Measurements from ENCODE around the gene UGT1A10. TPM values are rescaled to one million over a fixed set of nuclear protein-coding genes. Genes with fewer than 3 reads are reported as not detected.

UGT1A10 gene
- total RNA-seq, 1 experiment from 2014 or later, result 1.0 TPM

DNA sequence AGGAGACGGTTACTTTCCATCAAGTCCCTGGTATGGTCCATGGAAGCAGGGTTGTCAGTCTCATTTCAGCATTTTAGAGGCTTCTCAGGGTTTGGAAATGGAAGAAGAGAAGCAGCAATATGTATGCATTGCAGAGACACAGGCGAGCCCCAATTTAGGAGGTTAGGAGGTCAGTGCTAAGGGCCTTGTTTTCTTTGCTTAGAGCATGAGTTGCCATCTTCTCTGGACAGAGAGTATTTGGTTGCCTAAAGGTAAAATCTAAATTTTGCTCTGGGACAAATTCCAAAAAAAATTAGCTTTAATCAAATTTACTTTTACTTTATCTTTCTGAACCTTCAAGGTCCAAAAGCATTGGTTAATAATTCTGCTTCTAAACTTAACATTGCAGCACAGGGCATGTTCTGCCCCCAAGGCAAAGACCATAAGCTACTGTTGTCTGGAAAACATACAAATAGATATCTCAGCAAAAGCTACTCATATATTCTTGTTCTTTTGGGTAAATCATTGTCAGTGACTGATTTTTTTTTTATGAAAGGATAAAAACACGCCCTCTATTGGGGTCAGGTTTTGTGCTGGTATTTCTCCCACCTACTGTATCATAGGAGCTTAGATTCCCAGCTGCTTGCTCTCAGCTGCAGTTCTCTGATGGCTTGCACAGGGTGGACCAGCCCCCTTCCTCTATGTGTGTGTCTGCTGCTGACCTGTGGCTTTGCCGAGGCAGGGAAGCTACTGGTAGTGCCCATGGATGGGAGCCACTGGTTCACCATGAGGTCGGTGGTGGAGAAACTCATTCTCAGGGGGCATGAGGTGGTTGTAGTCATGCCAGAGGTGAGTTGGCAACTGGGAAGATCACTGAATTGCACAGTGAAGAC, 35.3 kb downstream of the UGT1A10 start, which contains the start of gene UGT1A9:
Gene UGT1A9 (plus strand): TSS at position 609 of the 872 bp plus-strand sequence. CDS start 37 bp downstream, at position 646.
- H3K36me3 Mint-ChIP-seq (ENCODE audit: insufficient read depth, unreplicated experiment), result no peaks in the 10 kb centered on the region
- intact Hi-C loops (cut with micrococcal nuclease; ENCODE audit: unreplicated experiment), result no loop called here
- no peaks in the 10 kb centered on the region for H3K4me1 ChIP-seq
- no peaks in the 10 kb centered on the region for H3K36me3 ChIP-seq (ENCODE audit: control insufficient read depth, insufficient read depth, low read length)
- H3K9me3 ChIP-seq, result no peaks in the 10 kb centered on the region
- no peak within 1 kb of the TSS for H3K4me3 ChIP-seq (ENCODE audit: low read depth, low read length)
- no peak within 1 kb of the TSS for H3K27ac Mint-ChIP-seq (ENCODE audit: unreplicated experiment)
- H3K27me3 Mint-ChIP-seq (ENCODE audit: insufficient read depth, unreplicated experiment), result no peaks in the 10 kb centered on the region
- H3K9me3 Mint-ChIP-seq (ENCODE audit: unreplicated experiment), result no peaks in the 10 kb centered on the region
- H3K4me1 Mint-ChIP-seq (ENCODE audit: low read depth, unreplicated experiment), result no peaks in the 10 kb centered on the region
- no peak within 1 kb of the TSS for H3K4me3 Mint-ChIP-seq (ENCODE audit: unreplicated experiment)
- ChIA-PET CTCF (no interaction called here), POLR2A (no interaction called here)
- TF ChIP-seq, protein P1, sequence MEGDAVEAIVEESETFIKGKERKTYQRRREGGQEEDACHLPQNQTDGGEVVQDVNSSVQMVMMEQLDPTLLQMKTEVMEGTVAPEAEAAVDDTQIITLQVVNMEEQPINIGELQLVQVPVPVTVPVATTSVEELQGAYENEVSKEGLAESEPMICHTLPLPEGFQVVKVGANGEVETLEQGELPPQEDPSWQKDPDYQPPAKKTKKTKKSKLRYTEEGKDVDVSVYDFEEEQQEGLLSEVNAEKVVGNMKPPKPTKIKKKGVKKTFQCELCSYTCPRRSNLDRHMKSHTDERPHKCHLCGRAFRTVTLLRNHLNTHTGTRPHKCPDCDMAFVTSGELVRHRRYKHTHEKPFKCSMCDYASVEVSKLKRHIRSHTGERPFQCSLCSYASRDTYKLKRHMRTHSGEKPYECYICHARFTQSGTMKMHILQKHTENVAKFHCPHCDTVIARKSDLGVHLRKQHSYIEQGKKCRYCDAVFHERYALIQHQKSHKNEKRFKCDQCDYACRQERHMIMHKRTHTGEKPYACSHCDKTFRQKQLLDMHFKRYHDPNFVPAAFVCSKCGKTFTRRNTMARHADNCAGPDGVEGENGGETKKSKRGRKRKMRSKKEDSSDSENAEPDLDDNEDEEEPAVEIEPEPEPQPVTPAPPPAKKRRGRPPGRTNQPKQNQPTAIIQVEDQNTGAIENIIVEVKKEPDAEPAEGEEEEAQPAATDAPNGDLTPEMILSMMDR (IDR thresholded peaks at IDR 0.05; ENCODE audit: insufficient read depth in 1 of 2, low read depth in 1 of 2, low read length in 1 of 2, severe bottlenecking in 1 of 2, unreplicated experiment in 1 of 2), result no peak
- no peaks in the 10 kb centered on the region for H3K27me3 ChIP-seq (replicated peaks; ENCODE audit: control insufficient read depth, insufficient read depth, low read length)
- no TSS peak for BruUV-seq (replicated peaks)
- no peak for DNase-seq

DNA sequence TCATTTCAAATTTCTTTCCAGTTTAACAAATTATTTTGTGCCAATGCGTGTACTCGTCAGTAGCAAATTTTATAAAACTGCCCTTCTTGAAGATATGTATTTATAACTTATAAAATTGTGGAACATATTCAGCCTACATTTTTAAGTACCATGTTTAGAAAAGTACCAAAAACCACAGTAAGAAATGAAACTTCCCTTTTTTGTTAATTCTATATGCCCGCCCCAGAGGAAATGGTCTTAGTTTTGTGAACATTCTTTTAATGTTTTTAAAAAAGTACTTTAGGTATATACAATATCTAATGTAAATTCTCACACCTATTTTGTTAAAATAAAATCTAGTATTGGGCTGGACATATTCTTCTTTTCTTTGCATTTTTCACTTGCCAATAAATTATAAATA, 36.6 kb downstream of the UGT1A10 start:
- H3K27me3 Mint-ChIP-seq (ENCODE audit: insufficient read depth, unreplicated experiment), result no peaks in the 10 kb centered on the region
- no peaks in the 10 kb centered on the region for H3K4me1 Mint-ChIP-seq (ENCODE audit: low read depth, unreplicated experiment)
- Histone ChIP-seq H3K9me3 (no peaks in the 10 kb centered on the region), H3K27me3 (replicated peaks; ENCODE audit: control insufficient read depth, insufficient read depth, low read length) (no peaks in the 10 kb centered on the region), H3K36me3 (ENCODE audit: control insufficient read depth, insufficient read depth, low read length) (no peaks in the 10 kb centered on the region), H3K4me3 (ENCODE audit: low read depth, low read length) (no peak overlapping the region), H3K4me1 (no peaks in the 10 kb centered on the region)
- no peak overlapping the region for H3K27ac Mint-ChIP-seq (ENCODE audit: unreplicated experiment)
- CTCF ChIA-PET, result no interaction called here
- TF ChIP-seq, protein P1 (IDR thresholded peaks at IDR 0.05; ENCODE audit: insufficient read depth in 1 of 2, low read depth in 1 of 2, low read length in 1 of 2, severe bottlenecking in 1 of 2, unreplicated experiment in 1 of 2), result no peak
- DNase-seq, result no peak
- H3K9me3 Mint-ChIP-seq (ENCODE audit: unreplicated experiment), result no peaks in the 10 kb centered on the region
- POLR2A ChIA-PET, result no interaction called here
- no TSS peak for BruUV-seq (replicated peaks)
- H3K36me3 Mint-ChIP-seq (ENCODE audit: insufficient read depth, unreplicated experiment), result no peaks in the 10 kb centered on the region
- intact Hi-C loops (cut with micrococcal nuclease; ENCODE audit: unreplicated experiment), result no loop called here
- no peak overlapping the region for H3K4me3 Mint-ChIP-seq (ENCODE audit: unreplicated experiment)

DNA sequence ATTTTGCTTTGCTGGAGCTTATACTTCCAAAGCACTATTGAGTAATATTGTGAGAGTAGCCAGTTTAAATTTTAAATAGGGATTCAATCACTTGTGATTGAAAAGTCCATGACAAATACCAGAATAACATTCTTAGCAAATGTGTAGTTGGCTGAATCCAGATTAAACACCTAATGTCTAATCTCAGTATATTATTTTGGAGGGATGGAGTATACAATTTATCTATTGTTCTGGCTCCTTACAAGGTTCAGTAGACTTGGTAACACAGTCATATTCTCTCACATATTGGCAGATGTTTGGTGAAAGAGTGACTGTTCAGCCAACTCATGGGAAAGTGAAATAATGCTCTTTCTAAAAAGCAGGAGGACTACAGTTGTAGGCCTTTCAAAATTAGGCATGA, 37.6 kb downstream of the UGT1A10 start:
- no peaks in the 10 kb centered on the region for H3K9me3 ChIP-seq
- H3K4me3 ChIP-seq (ENCODE audit: low read depth, low read length), result no peak overlapping the region
- no peaks in the 10 kb centered on the region for H3K36me3 ChIP-seq (ENCODE audit: control insufficient read depth, insufficient read depth, low read length)
- TF ChIP-seq, protein P1 (IDR thresholded peaks at IDR 0.05; ENCODE audit: insufficient read depth in 1 of 2, low read depth in 1 of 2, low read length in 1 of 2, severe bottlenecking in 1 of 2, unreplicated experiment in 1 of 2), result no peak
- Mint-ChIP-seq H3K4me1 (ENCODE audit: low read depth, unreplicated experiment) (no peaks in the 10 kb centered on the region), H3K4me3 (ENCODE audit: unreplicated experiment) (no peak overlapping the region), H3K27ac (ENCODE audit: unreplicated experiment) (no peak overlapping the region), H3K27me3 (ENCODE audit: insufficient read depth, unreplicated experiment) (no peaks in the 10 kb centered on the region), H3K36me3 (ENCODE audit: insufficient read depth, unreplicated experiment) (no peaks in the 10 kb centered on the region), H3K9me3 (ENCODE audit: unreplicated experiment) (no peaks in the 10 kb centered on the region)
- ChIA-PET POLR2A (no interaction called here), CTCF (no interaction called here)
- no peaks in the 10 kb centered on the region for H3K4me1 ChIP-seq
- no peaks in the 10 kb centered on the region for H3K27me3 ChIP-seq (replicated peaks; ENCODE audit: control insufficient read depth, insufficient read depth, low read length)
- BruUV-seq (replicated peaks), result no TSS peak
- intact Hi-C loops (cut with micrococcal nuclease; ENCODE audit: unreplicated experiment), result no loop called here
- no peak for DNase-seq
